GM12878 (cell line): ENCODE measurements around the gene VCAM1. TPM values are rescaled to one million over a fixed set of nuclear protein-coding genes. Genes with fewer than 3 reads are reported as not detected.
A peak's percentile ranks its signal among the peaks of the same experiment; 100 is the strongest.

ENCODE experiments used
- DPF2 ChIP-seq: fragments of 450-650 bp; IDR thresholded peaks from 2 replicates; pipeline ENCODE4 v1.6.1; 2017; ENCODE audit warnings: mild to moderate bottlenecking
- IRF3 ChIP-seq: fragments of 450-650 bp; IDR thresholded peaks from 2 replicates; pipeline ENCODE4 v1.6.1; 2014; ENCODE audit warnings: mild to moderate bottlenecking
- RUNX3 ChIP-seq: IDR thresholded peaks from 2 replicates; pipeline ENCODE4 v1.6.1; 2012; ENCODE audit warnings: low read length, inconsistent platforms
- SP1 ChIP-seq: IDR thresholded peaks from one replicate; pipeline ENCODE4 v1.6.1; 2011; ENCODE audit warnings: low read depth, low read length
- ZBTB40 ChIP-seq: fragments of 450-650 bp; IDR thresholded peaks from 2 replicates; pipeline ENCODE4 v1.6.1; 2016; ENCODE audit warnings: mild to moderate bottlenecking, moderate library complexity, borderline replicate concordance
- ZNF622 ChIP-seq: fragments of 450-650 bp; IDR thresholded peaks from 2 replicates; pipeline ENCODE4 v1.6.1; 2017; ENCODE audit warnings: mild to moderate bottlenecking, inconsistent platforms
- polyA plus RNA-seq, 11 experiments: library from polyadenylated mRNA; depleted of rRNA in 4 of 11; unstranded in 6 of 11; stranded (reverse) in 5 of 11; fragments of >200 nt; fragmentation: Nextera tagmentation in 4 of 11; fragmentation: Illumina TruSeq in 1 of 11; extraction: Ambion mirVana in 4 of 11; extraction: Trizol in 1 of 11; gene quantifications; 1 replicate in 1 of 11; 2 replicates in 10 of 11; pipeline versions ENCODE4 v1.2.1 to v1.2.3, GENCODE V29; 2011 to 2016; ENCODE audit warnings: inconsistent platforms in 2 of 11, missing spikeins in 2 of 11, low read depth in 1 of 11
- total RNA-seq, 4 experiments: library from RNA; depleted of rRNA in 3 of 4; stranded (reverse); fragments of >200 nt in 3 of 4; fragmentation: Illumina TruSeq in 1 of 4; extraction: Trizol in 1 of 4; gene quantifications; 2 replicates each; pipeline versions ENCODE4 v1.2.1 to v1.2.3, GENCODE V29; 2013 to 2021
- TF ChIP-seq, protein P1 (sequence below): IDR thresholded peaks from 2 replicates; pipeline ENCODE4 v1.6.1; 2012; ENCODE audit warnings: low read depth, low read length, improper control_type of control experiment
- TF ChIP-seq, protein P2 (sequence below): IDR thresholded peaks from 2 replicates; pipeline ENCODE4 v1.6.1; 2012; ENCODE audit warnings: low read depth, low read length, improper control_type of control experiment

VCAM1 gene
- total and polyA plus RNA-seq, 10 of the 15 experiments (the other 5 are each of a cell fraction or from before 2014, with no cell fraction given): 5.0 to 13.6 (median 7.4) TPM

DNA sequence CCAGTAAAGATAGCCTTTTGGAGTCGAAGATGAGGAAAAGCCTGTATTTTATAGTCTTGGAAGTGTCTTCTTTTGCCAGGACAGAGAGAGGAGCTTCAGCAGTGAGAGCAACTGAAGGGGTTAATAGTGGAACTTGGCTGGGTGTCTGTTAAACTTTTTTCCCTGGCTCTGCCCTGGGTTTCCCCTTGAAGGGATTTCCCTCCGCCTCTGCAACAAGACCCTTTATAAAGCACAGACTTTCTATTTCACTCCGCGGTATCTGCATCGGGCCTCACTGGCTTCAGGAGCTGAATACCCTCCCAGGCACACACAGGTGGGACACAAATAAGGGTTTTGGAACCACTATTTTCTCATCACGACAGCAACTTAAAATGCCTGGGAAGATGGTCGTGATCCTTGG is at the start of gene VCAM1 (continued):
- TF ChIP-seq ZBTB40: no peak
- peak; percentile 11 for TF ChIP-seq SP1
- TF ChIP-seq, protein P1, sequence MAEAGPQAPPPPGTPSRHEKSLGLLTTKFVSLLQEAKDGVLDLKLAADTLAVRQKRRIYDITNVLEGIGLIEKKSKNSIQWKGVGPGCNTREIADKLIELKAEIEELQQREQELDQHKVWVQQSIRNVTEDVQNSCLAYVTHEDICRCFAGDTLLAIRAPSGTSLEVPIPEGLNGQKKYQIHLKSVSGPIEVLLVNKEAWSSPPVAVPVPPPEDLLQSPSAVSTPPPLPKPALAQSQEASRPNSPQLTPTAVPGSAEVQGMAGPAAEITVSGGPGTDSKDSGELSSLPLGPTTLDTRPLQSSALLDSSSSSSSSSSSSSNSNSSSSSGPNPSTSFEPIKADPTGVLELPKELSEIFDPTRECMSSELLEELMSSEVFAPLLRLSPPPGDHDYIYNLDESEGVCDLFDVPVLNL: no peak
- TF ChIP-seq DPF2: 0 out of 2 replicates have a peak, but pooled peaks have one; percentile 30
- no peak for TF ChIP-seq ZNF622
- TF ChIP-seq, protein P2, sequence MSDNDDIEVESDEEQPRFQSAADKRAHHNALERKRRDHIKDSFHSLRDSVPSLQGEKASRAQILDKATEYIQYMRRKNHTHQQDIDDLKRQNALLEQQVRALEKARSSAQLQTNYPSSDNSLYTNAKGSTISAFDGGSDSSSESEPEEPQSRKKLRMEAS: no peak
- no peak for TF ChIP-seq IRF3
- TF ChIP-seq RUNX3: peak; percentile 40
